Panc1 (cell line): ENCODE results near the gene FPR1.

Experiments
- CTCF ChIP-seq: fragments of 450-650 bp; IDR thresholded peaks from 2 replicates; pipeline ENCODE4 v1.5.1; 2017; ENCODE audit warnings: mild to moderate bottlenecking
- POLR2AphosphoS5 ChIP-seq: IDR thresholded peaks from 2 replicates; pipeline ENCODE4 v1.6.1; 2012; ENCODE audit warnings: mild to moderate bottlenecking, low read depth, low read length, moderate library complexity
- REST ChIP-seq, 2 experiments: IDR thresholded peaks; 2 replicates each; pipeline ENCODE4 v1.6.1; 2011 to 2012; ENCODE audit warnings: low read depth in 2 of 2, control low read depth in 1 of 2, low read length in 1 of 2, mild to moderate bottlenecking in 1 of 2, moderate library complexity in 1 of 2; ENCODE audit not compliant: insufficient read depth in 1 of 2
- SIN3A ChIP-seq: IDR thresholded peaks from 2 replicates; pipeline ENCODE4 v1.6.1; 2012; ENCODE audit warnings: low read depth, mild to moderate bottlenecking, low read length, moderate library complexity, borderline replicate concordance; ENCODE audit not compliant: insufficient read depth

GRCh38 chr19:51772977-51773376, 21.3 kb upstream of the FPR1 start:
- TF ChIP-seq POLR2AphosphoS5 (no peak), CTCF (peak; percentile 15; the same call in 1 of the 2 replicates), REST (IDR thresholded peaks at IDR 0.05; ENCODE audit: insufficient read depth in 1 of 2, low read depth in 2 of 2, low read length in 1 of 2) (no peak), SIN3A (no peak)
